ENCODE results near the gene ZNF804A.
"Not testable (repeated sequence)": the region's sequence is repeated elsewhere in the genome, so short reads cannot be mapped to it uniquely, and the experiment has no call there.

Gene ZNF804A

GRCh38 chr2:184727813-184728212, 129.5 kb downstream of the ZNF804A start:
- DNase-seq (ENCODE audit: low spot score), result no peak

DNA sequence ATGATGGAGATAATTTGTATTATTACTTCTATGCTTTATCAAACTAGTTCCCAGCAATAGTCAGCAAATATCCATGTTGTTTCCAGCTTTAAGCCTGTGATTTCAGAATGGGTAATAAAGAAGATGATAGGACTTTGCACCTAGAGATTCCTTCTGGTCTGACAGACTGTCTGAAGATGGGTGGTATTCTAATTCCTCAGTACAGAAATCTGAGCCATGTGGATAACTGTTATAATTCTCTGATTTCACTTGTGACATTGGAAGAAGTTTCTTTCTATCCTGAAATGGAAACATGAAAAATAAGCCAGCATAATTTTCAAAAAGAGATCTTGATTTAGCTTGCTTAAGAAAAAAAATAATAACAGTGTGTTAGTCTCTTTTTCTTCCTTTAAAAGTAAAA, 130.1 kb downstream of the ZNF804A start:
- no peak for DNase-seq (ENCODE audit: low spot score)

DNA sequence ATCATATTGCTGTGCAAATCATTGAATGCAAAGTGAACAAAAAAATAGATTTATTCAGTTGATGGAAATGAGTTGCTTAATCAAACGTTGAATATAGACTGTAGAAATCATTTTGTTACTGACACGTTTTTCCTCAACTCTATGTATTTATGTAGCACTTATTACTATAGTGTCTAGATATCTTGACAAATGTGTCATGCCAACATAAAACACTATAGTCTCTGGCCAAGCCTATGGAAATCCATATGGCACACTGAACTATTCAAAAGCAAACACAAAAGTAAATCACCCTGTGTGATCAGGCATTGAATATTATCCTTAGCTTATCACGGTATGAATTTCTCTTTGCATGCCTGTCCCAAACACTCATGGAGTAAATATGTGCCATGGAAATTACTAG, 131.3 kb downstream of the ZNF804A start:
- no peak for DNase-seq (ENCODE audit: low spot score)

DNA sequence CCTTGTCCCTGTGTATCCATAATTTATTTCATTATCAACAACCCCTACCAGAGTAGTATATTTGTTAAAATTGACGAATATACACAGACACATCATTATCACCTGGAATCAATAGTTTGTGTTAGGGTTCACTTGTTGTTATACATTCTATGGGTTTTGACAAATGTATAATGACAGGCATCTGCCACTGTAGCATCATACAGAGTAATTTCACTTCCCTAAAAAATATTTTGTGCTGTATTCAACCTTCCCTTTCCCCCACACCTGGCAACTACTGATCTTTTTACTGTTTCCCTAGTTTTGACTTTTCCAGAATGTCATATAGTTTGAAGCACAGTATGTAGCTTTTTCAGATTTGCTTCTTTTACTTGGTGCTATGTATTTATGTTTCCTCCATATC, 132.0 kb downstream of the ZNF804A start:
- no peak for DNase-seq (ENCODE audit: low spot score)

DNA sequence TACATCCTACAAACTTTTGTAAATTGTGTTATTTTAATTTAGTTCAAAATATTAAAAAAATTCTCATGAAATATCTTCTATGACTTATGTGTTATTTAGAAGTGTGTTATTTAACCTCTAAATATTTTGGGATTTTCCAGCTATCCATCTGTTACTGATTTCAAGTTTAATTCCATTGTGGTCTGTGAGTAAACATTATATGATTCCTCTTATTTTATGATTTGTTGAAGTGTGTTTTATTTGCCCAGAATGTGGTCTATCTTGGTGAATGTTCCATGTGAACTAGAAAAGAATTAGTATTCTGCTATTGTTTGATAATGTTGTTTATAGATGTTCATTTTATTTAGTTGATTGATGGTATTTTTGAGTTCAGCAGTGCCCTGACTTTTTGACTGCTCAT, 136.0 kb downstream of the ZNF804A start:
- DNase-seq (ENCODE audit: low spot score), result no peak

DNA sequence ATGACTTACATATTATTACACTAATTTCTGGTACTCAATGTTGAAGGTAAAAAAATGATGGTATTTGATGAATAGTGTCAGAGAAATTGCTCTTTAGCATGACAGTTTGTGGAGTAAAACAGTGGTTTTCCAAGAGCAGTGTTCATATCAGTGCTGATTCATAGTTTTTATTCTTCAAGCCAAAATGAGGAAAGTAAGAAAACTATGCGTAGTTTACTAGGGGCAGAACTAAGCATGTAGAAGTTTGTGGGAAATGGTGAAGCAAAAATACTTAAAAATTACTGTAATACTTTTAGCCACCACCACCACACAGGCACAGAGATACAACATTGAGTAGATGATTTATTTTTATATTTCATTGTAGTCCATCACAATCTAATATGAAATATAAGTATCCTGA, 137.3 kb downstream of the ZNF804A start:
- DNase-seq (ENCODE audit: low spot score), result no peak

DNA sequence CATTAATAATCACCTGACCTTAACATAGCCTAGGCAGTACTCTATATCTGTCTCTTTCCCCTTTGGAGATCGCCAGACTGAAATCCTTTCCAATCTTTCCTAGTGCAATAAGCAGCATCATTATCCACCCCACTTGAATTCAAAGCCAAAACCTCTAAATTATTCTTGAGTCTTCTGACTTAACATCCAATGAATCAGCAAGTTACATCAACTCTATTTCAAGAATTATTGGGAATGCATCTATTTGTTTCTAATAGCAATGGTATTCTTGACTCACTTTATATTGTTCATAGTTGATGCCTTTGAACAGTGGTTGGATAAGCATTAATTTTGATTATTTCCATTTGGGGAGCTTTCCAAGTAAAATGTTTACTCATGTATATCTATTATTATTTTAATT, 144.8 kb downstream of the ZNF804A start:
- DNase-seq (ENCODE audit: low spot score), result no peak

GRCh38 chr2:184756161-184756560, 157.8 kb downstream of the ZNF804A start:
- no peak for DNase-seq (ENCODE audit: low spot score)

DNA sequence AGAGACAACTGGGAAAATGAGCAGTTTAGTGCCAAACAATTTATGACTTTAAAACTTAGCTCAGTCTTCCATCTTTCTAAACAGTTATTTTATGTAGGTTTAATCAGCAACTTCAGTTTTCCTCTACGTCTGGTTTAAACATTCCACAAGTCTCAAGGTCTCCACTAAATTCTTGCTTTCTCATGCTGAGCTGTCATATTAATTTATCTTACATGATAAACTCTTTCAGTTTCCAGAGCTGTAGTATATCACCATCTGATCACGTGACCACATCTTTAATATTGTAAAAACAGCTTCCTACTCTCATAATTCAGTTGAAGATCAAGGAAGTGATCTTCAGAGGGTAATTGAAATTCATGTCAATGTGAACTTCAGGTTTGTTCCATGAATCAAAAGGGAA, 158.6 kb downstream of the ZNF804A start:
- DNase-seq (ENCODE audit: low spot score), result no peak

GRCh38 chr2:184759557-184760255, 161.4 kb downstream of the ZNF804A start:
- not testable (repeated sequence) for DNase-seq (ENCODE audit: low spot score)

DNA sequence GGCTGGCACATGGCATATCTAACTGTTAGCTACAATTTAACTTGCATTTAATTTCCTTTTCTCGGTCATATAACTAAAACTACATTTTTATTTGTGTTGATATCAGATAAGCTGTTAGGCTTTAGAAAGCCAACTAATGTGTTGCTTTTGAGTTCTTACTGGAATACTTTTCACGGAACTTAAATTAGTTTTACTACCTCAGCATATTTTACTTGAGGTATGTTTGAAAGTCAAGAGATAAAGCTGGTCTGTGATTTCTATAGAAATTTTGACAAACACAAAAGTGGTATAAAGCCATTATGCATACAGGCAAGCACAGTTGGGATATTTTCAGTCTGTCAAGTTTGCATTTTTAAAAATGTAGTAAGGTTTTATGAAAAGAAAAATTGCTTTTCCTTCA, 162.6 kb downstream of the ZNF804A start:
- DNase-seq (ENCODE audit: low spot score), result no peak

GRCh38 chr2:184765112-184765895, 167.0 kb downstream of the ZNF804A start:
- DNase-seq (ENCODE audit: low spot score), result no peak

DNA sequence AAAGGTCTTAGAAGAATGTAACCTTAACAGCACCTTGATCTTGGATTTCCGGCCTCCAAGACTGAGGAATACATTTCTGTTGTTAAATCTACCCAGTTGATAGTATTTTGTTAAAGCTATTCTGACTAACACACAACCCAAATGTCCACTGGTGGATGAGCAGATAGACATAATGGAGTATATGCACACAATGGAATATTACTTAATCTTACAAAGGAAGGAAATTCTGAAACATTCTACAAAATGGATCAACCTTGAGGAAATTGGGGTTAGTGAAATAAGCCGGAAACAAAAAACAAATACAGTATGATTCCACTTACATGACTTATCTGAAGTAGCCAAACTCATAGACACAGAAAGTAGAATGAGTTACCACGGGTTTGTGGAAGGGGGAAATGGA, 168.7 kb downstream of the ZNF804A start:
- DNase-seq (ENCODE audit: low spot score), result no peak

DNA sequence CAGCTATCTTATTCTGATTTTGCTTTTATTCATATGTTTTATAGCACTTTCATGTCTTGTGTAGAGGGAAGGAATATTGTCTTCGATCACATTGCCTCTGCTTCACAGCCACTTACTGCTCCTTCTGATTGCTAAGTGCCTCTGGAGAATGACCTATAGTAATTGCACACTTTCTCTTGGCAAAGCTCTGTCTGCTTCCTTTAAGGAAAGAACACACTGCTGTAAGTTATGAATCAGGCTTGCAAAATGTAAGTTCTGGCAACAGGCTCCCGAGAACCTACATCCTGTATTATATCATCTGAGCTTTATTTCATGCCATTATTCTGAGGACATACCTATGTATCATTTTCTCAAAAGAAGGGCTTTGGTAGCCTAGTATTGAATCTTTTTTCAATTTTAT, 170.7 kb downstream of the ZNF804A start:
- no peak for DNase-seq (ENCODE audit: low spot score)

DNA sequence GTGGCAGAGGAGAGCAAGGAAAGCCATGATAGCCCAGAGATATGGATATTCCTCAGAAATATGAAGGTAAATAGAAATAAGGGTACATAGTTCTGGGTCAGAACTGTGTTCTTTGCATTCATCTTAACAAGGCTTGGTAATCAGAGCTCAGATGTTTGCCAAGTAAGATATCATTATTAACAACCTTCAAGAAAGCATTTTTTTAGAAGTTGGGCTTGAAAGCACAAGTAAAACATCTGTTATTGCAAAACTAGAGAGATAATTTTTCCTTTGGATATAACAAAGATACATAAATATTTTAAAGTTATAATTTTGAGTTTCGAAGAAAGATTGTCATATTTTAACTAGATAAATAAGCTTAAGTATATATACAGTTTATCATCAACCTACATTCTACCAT, 171.4 kb downstream of the ZNF804A start:
- DNase-seq (ENCODE audit: low spot score), result no peak

GRCh38 chr2:184779777-184780176, 181.4 kb downstream of the ZNF804A start:
- DNase-seq (ENCODE audit: low spot score), result no peak

- no peak for DNase-seq (ENCODE audit: low spot score)
Observed at GRCh38 chr2:184780384-184780783, 182.1 kb downstream of the ZNF804A start.

DNA sequence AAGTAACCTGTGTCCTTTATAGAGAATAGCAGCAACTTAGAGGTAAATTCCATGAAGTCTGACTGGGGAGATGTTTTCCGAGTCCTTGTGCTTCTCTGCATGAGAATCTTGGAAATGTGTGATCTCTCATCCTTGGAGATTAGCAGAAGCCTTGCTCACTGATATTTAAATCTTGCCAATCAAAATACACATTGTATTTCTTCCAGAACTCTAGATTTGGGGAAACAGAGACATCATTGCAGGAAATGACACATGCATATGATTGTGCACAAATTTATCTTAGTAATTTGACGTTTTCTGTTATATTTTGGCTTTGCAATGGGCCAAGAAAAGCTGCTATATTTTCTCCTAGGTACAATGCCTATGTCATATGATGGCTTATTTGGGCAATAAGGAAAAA, 182.6 kb downstream of the ZNF804A start:
- DNase-seq (ENCODE audit: low spot score), result no peak

- no peak for DNase-seq (ENCODE audit: low spot score)
Observed at GRCh38 chr2:184783576-184783975, 185.2 kb downstream of the ZNF804A start.

GRCh38 chr2:184793176-184793575, 194.8 kb downstream of the ZNF804A start:
- no peak for DNase-seq (ENCODE audit: low spot score)

GRCh38 chr2:184799379-184799778, 201.1 kb downstream of the ZNF804A start:
- DNase-seq (ENCODE audit: low spot score), result no peak

GRCh38 chr2:184814421-184814820, 216.1 kb downstream of the ZNF804A start:
- no peak for DNase-seq (ENCODE audit: low spot score)

DNA sequence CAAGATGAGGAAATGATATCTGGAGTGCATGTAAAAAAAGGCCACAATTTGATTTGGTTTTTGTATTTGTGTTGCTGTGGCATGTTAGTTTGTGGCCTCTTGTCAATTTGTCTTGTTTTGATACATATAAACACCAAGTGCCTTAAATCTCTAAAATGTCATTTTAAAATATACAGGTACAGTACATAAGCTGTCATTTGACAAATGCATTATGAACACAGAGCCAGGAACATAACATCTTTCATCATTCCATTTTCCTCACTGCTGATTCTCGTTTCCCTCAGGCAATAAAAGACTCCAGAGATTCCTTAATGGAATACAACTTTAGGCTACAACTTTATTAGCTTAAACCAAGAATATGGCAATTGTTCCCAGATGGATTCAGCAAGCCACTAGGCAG, 217.5 kb downstream of the ZNF804A start:
- DNase-seq (ENCODE audit: low spot score), result no peak

DNA sequence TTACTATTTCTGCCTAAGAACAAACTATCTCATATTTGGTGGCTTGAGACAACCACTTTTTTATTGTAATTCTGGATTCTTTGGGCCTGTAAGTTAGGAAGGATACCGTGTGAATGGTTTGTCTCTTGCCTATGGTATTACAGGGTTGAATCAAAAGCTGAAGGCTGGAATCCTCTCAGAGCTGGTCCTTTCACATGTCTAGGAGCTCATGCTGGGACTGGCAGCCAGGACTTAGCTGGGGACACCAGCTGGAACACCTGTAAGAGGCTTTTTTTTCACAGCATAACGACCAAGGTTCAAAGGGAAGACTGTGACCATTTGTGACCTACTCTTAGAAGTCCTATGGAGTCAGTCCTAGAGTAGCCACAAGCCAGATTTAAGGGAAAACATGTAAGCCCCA, 226.3 kb downstream of the ZNF804A start:
- no peak for DNase-seq (ENCODE audit: low spot score)

All from SW480 (cell line).